ENCODE results near the gene TNS3. TPM values are rescaled to one million over a fixed set of nuclear protein-coding genes. Genes with fewer than 3 reads are reported as not detected.

TNS3 gene
- total RNA-seq, 2 experiments from 2014 or later, result not detected

DNA sequence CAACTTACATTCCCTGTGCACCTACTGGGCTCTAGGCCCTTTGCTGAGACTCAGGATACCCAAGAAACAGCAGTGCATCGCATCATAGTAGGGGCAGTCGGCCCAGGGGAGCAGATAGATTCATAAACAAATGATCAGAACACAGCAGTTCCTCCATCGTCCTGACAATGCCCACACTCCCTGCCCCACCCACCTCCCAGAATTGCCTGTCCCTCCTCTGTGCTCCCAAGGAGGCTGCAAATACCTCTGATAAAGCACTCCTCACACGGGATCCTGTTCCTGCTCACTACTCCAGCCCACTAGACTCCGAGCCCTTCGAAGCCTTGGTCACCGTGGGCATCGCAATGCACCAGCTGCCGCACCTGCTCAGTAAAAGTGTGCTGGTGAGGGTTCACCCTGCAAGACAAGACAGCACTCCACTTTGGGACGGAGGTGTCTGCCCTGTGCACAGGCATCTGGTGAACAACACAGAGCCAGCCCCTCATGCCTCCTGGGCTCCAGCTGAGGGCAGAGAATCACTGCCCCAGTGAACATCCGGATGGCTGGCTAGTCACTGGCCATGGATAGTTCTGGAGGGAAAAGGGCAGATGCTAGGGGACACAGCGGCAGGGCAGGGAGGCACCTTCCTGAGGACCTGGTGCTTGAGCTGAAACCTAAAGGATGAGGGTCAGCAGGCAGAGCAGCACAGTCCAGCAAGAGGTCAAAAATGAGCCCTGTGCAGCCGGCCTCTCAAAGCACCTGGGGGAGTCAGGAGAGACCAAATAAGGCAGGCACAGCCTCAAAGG is 60.7 kb downstream of the TNS3 start:
- CTCF ChIA-PET, result no interaction called here
- Mint-ChIP-seq H3K36me3 (ENCODE audit: low read depth) (no peaks in the 10 kb centered on the region), H3K4me3 (no peak overlapping the region), H3K27ac (no peak overlapping the region), H3K27me3 (no peaks in the 10 kb centered on the region), H3K9me3 (no peaks in the 10 kb centered on the region), H3K4me1 (no peaks in the 10 kb centered on the region)
- DNase-seq, result no peak
- POLR2A ChIA-PET, result no interaction called here

DNA sequence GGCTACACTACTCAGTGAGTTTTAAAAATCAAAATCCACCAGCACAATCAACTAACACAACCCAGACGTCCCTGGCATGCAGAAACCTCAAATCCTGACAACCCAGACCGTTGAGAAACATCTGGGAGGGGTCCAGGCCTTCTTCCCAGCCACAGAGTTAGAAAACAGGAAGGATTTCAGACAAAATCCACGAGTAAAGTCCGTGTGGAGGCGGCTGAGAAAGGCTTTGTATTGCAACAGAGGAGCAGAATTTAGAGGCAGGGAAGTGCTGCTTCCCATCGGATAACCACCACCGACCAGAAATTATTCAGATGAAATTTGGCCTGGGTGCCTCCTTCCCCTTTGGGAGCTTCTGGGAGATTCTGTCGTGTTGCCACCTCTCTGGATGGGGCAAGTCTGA is 61.5 kb downstream of the TNS3 start:
- H3K36me3 Mint-ChIP-seq (ENCODE audit: low read depth), result no peaks in the 10 kb centered on the region
- no peak overlapping the region for H3K4me3 Mint-ChIP-seq
- ChIA-PET POLR2A (no interaction called here), CTCF (no interaction called here)
- no peaks in the 10 kb centered on the region for H3K4me1 Mint-ChIP-seq
- H3K27me3 Mint-ChIP-seq, result no peaks in the 10 kb centered on the region
- DNase-seq, result no peak
- H3K9me3 Mint-ChIP-seq, result no peaks in the 10 kb centered on the region
- no peak overlapping the region for H3K27ac Mint-ChIP-seq

DNA sequence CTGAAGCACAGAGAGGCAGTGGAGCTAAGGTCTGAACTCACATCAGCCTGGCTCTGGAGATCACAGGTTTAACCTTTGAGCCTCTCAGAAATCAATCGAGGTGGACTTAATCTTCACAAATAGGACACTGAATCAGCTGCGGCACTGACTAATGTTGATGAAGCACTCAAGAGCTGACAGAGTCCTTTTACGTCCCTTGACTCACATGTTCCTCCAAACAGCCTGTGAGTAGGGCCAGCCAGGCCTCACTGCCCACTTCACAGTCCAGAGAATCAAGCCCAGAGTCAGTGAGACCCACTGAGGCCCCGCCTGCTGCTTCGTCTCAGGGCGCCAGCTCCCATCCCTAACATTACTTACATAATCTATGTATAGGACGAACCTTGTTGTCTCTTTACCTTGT is 63.1 kb downstream of the TNS3 start:
- no peak for DNase-seq
- POLR2A ChIA-PET, result no interaction called here
- Mint-ChIP-seq H3K4me1 (no peaks in the 10 kb centered on the region), H3K27ac (no peak overlapping the region), H3K36me3 (ENCODE audit: low read depth) (no peaks in the 10 kb centered on the region), H3K4me3 (no peak overlapping the region), H3K9me3 (no peaks in the 10 kb centered on the region), H3K27me3 (no peaks in the 10 kb centered on the region)
- CTCF ChIA-PET, result no interaction called here

DNA sequence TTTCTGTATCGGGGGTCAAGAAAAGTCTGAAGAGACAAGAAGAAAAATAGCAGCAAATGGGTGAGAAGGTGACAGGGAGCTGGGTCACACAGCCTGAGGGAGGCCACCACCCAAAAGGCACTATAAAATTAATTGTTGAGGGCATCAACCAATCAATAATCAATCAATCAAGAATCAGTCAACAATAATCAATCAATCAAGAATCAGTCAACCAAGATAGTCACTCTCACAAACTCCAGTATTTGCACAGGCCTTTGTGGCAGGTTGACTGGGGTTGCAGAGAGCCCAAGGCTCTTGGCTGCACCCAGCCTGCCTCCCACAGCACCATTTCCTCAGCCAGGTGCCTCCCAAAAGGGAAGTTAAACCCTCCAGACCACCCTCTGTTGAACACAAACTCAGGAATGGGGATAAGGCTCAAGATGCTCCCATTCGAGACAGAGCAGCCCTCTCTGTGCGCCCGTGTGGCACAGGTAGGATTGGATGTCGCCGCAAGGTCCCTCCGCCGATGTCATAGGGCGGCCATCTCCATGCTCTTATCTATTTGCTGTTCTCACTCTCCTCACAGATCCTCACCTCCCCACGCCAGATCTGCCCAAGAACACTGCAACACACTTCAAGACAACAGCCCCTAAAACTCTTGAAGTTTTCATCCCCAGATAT is 64.0 kb downstream of the TNS3 start:
- POLR2A ChIA-PET, result no interaction called here
- H3K27me3 Mint-ChIP-seq, result no peaks in the 10 kb centered on the region
- CTCF ChIA-PET, result no interaction called here
- no peak overlapping the region for H3K4me3 Mint-ChIP-seq
- H3K36me3 Mint-ChIP-seq (ENCODE audit: low read depth), result no peaks in the 10 kb centered on the region
- H3K27ac Mint-ChIP-seq, result no peak overlapping the region
- no peaks in the 10 kb centered on the region for H3K4me1 Mint-ChIP-seq
- no peak for DNase-seq
- no peaks in the 10 kb centered on the region for H3K9me3 Mint-ChIP-seq

- H3K27ac Mint-ChIP-seq, result no peak overlapping the region
- DNase-seq, result no peak
- no peaks in the 10 kb centered on the region for H3K36me3 Mint-ChIP-seq (ENCODE audit: low read depth)
- H3K27me3 Mint-ChIP-seq, result no peaks in the 10 kb centered on the region
- no peak overlapping the region for H3K4me3 Mint-ChIP-seq
- H3K4me1 Mint-ChIP-seq, result no peaks in the 10 kb centered on the region
- ChIA-PET CTCF (no interaction called here), POLR2A (no interaction called here)
- H3K9me3 Mint-ChIP-seq, result no peaks in the 10 kb centered on the region
Measured at GRCh38 chr7:47516985-47517600, 64.8 kb downstream of the TNS3 start.

GRCh38 chr7:47516386-47516785 is 65.5 kb downstream of the TNS3 start:
- ChIA-PET POLR2A (no interaction called here), CTCF (no interaction called here)
- Mint-ChIP-seq H3K27me3 (no peaks in the 10 kb centered on the region), H3K4me1 (no peaks in the 10 kb centered on the region), H3K36me3 (ENCODE audit: low read depth) (no peaks in the 10 kb centered on the region), H3K4me3 (no peak overlapping the region), H3K9me3 (no peaks in the 10 kb centered on the region), H3K27ac (no peak overlapping the region)
- no peak for DNase-seq

DNA sequence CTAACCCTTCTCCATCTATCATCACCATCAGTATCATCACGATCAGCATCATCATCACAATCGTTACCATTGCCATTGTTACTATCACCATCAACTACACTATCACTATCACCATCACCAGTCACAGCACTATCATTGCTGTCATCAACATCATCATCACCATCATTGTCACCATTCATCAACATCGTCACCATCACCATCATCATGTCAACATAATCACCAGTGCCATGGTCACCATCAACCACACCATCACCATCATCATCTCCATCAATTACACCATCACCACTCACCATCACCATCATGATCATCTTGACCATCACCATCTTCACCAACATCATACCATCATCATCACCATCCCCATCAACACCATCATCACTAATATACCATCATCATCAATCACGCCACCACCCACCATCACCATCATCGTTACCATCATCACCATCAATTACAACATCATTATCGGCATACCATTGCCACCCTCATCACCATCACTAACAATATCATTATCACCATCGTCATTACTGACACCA is 66.5 kb downstream of the TNS3 start:
- Mint-ChIP-seq H3K9me3 (no peaks in the 10 kb centered on the region), H3K4me1 (no peaks in the 10 kb centered on the region), H3K36me3 (ENCODE audit: low read depth) (no peaks in the 10 kb centered on the region), H3K27ac (no peak overlapping the region), H3K4me3 (no peak overlapping the region), H3K27me3 (no peaks in the 10 kb centered on the region)
- DNase-seq, result no peak
- CTCF ChIA-PET, result no interaction called here
- POLR2A ChIA-PET, result no interaction called here

- DNase-seq, result no peak
- no peaks in the 10 kb centered on the region for H3K9me3 Mint-ChIP-seq
- H3K4me1 Mint-ChIP-seq, result no peaks in the 10 kb centered on the region
- H3K4me3 Mint-ChIP-seq, result no peak overlapping the region
- H3K27ac Mint-ChIP-seq, result no peak overlapping the region
- H3K36me3 Mint-ChIP-seq (ENCODE audit: low read depth), result no peaks in the 10 kb centered on the region
- H3K27me3 Mint-ChIP-seq, result no peaks in the 10 kb centered on the region
- POLR2A ChIA-PET, result no interaction called here
- CTCF ChIA-PET, result no interaction called here
Measured at GRCh38 chr7:47514818-47515217, 67.1 kb downstream of the TNS3 start.

GRCh38 chr7:47514367-47514766 is 67.5 kb downstream of the TNS3 start:
- Mint-ChIP-seq H3K27me3 (no peaks in the 10 kb centered on the region), H3K4me3 (no peak overlapping the region), H3K27ac (no peak overlapping the region), H3K36me3 (ENCODE audit: low read depth) (no peaks in the 10 kb centered on the region), H3K4me1 (no peaks in the 10 kb centered on the region), H3K9me3 (no peaks in the 10 kb centered on the region)
- DNase-seq, result no peak
- ChIA-PET CTCF (interaction anchor here (0.5 kb wide), 1 partner anchor 130 kb away, joined by 3 read pairs; no protein-coding TSS in a partner anchor), POLR2A (no interaction called here)

DNA sequence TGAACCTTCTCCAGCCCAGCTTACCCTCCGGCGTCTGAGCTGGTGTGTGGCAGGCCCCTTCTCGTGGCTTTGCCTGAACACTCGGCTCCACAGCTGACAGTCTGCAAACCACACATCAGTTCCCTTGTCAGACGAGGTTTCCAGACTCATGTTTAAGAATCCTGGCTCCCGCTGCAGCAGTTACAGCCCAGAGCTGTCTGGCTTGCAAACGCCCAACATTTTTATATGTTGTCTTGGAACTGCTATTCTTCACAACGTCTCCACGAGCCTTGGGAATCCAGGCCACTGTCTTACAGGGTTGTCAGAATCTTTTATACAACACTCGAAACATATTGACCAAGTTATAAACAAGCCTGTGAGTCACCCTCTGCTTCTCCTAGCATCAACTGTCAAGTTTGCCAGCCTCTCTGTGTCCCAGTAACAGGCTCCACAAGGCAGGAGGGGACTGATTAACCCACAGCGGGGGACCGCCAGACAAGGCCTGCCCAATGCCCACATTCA is 68.1 kb downstream of the TNS3 start:
- no peak for DNase-seq
- POLR2A ChIA-PET, result no interaction called here
- no peaks in the 10 kb centered on the region for H3K4me1 Mint-ChIP-seq

DNA sequence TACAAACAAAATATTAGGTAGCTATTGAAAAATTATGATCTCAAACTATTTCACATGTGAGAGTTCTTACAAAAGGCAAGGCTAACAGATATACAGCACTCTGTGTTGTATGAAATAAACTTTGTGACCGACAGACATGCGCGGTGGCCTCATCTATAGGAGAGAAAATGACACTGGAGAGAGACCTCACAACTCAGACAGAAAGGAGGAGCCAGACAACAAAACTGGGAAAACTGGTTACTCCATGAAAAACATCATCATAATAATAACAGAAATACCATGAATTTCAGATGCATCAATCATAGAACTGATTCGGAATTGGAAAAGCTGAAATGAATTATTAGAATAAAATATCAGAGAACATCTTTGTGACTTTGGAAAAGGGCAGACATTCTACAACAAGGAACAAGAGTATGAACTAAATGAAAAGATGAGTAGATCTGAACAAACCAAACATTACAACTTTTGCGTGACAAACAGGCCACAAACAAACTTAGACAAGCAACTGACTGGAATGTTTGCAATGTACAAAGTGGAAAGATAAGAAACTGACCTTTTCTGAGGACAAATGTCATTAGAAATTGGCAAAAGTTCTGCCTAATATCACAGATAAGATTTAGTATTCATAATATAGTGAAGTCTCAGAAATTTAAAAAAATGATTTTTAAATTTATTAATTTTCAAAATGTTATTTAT is 69.3 kb downstream of the TNS3 start:
- H3K4me1 Mint-ChIP-seq, result no peaks in the 10 kb centered on the region
- H3K27me3 Mint-ChIP-seq, result no peaks in the 10 kb centered on the region
- POLR2A ChIA-PET, result no interaction called here
- H3K4me3 Mint-ChIP-seq, result no peak overlapping the region
- H3K9me3 Mint-ChIP-seq, result no peaks in the 10 kb centered on the region
- CTCF ChIA-PET, result no interaction called here
- no peaks in the 10 kb centered on the region for H3K36me3 Mint-ChIP-seq (ENCODE audit: low read depth)
- H3K27ac Mint-ChIP-seq, result no peak overlapping the region
- no peak for DNase-seq

More for the DNA sequence above, 68.1 kb downstream of the TNS3 start:
- H3K27me3 Mint-ChIP-seq, result no peaks in the 10 kb centered on the region
- CTCF ChIA-PET, result interaction anchor here (0.5 kb wide), 1 partner anchor 130 kb away, joined by 3 read pairs; no protein-coding TSS in a partner anchor
- H3K4me3 Mint-ChIP-seq, result no peak overlapping the region
- H3K36me3 Mint-ChIP-seq (ENCODE audit: low read depth), result no peaks in the 10 kb centered on the region
- H3K27ac Mint-ChIP-seq, result no peak overlapping the region
- no peaks in the 10 kb centered on the region for H3K9me3 Mint-ChIP-seq

GRCh38 chr7:47511699-47512370 is 70.1 kb downstream of the TNS3 start:
- Mint-ChIP-seq H3K4me1 (no peaks in the 10 kb centered on the region), H3K9me3 (no peaks in the 10 kb centered on the region), H3K27me3 (no peaks in the 10 kb centered on the region), H3K36me3 (ENCODE audit: low read depth) (no peaks in the 10 kb centered on the region), H3K27ac (no peak overlapping the region), H3K4me3 (no peak overlapping the region)
- POLR2A ChIA-PET, result no interaction called here
- DNase-seq, result no peak
- CTCF ChIA-PET, result interaction anchor here (0.6 to 1.0 kb wide), 2 partner anchors 83 to 272 kb away, joined by 3 read pairs; no protein-coding TSS in a partner anchor

Data from activated CD4-positive, alpha-beta T cell treated with anti-CD3 and anti-CD28 coated beads, Interleukin-2, amount 10 ng/mL, durations not matched to agents 7 days and 5 days (primary cell).